ENCODE data around the gene RRAS2.
"Not testable (repeated sequence)": the region's sequence is repeated elsewhere in the genome, so short reads cannot be mapped to it uniquely, and the experiment has no call there.

RRAS2 gene

GRCh38 chr11:14358729-14359439 lies at the start of gene RRAS2:
Gene RRAS2, minus strand, starts transcription at chr11:14359183. Its CDS starts 313 bp downstream, at chr11:14358870.
- DNase-seq (ENCODE audit: low read depth): peak; percentile 53

GRCh38 chr11:14408612-14409011 lies 49.6 kb upstream of the RRAS2 start:
- DNase-seq (ENCODE audit: low read depth): no peak

DNA sequence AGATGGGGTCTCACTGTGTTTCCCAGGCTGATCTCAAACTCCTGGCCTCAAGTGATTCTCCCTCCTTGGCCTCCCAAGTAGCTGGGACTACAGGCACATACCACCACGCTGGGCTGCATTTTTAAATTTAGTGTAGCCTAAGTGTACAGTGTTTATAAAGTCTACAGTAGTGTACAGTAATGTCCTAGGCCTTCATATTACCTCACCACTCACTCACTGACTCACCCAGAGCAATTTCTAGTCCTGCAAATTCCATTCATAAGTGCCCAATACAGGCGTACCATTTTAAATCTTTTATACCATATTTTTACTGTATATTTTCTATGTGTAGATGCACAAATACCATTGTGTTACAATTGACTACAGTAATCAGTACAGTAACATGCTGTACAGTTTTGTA lies 47.1 kb upstream of the RRAS2 start:
- DNase-seq (ENCODE audit: low read depth): not testable (repeated sequence)

- not testable (repeated sequence) for DNase-seq (ENCODE audit: low read depth)
Observed at GRCh38 chr11:14403528-14403927, 44.5 kb upstream of the RRAS2 start.

GRCh38 chr11:14399087-14399486 lies 40.1 kb upstream of the RRAS2 start:
- DNase-seq (ENCODE audit: low read depth): no peak

- DNase-seq (ENCODE audit: low read depth): no peak
Observed at GRCh38 chr11:14396273-14396672, 37.3 kb upstream of the RRAS2 start.

GRCh38 chr11:14393889-14394288 lies 34.9 kb upstream of the RRAS2 start:
- DNase-seq (ENCODE audit: low read depth): no peak

- no peak for DNase-seq (ENCODE audit: low read depth)
Observed at GRCh38 chr11:14393129-14393528, 34.1 kb upstream of the RRAS2 start.

- DNase-seq (ENCODE audit: low read depth): no peak
Observed at GRCh38 chr11:14390669-14391068, 31.7 kb upstream of the RRAS2 start.

DNA sequence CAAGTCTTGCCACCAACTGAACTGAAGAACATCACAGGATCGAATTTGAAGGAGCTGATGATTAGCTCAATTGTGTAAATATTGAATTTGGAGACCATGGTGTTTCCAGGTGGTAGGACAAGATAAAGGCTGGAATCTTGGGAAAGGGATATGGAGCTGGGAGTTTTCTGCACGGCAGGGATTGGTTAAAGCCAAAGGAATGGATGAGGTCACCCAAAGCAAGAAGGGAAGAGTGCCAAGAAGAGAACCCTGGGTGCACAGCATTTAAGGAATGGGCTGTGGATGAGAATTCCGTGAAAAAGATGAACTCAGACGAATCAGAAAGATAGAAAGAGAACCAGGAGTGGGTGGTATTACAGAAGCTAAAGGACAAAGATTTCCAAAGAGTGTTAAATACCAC lies 29.4 kb upstream of the RRAS2 start:
- no peak for DNase-seq (ENCODE audit: low read depth)

DNA sequence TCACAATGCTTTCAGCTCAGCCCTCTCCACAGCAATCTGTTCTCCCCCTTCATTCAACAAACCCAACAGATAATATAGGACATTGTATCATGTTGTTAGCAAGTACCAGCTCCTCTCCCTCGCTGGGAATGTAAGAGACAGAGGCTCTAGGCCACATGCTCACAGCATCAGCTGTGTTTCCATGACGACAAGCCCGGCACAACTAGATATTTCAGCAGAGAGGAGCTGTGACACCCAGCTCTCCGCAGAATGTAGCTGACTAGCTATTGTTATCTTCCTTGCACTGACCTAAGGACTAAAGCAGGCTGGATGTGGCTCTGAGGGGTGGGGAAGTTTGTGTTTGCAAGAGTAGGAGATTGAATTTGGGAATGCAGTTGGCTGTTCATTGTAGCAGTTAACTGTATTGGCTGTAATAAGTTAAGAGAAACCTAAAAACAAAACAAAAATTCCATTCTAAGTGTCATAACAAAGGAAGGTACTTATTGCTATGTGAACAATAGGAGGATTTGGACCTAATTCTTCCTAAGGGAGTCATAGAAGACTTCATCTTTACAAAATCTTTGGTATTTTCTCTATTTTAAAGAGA lies 28.0 kb upstream of the RRAS2 start:
- DNase-seq (ENCODE audit: low read depth): no peak

GRCh38 chr11:14386081-14386480 lies 27.1 kb upstream of the RRAS2 start:
- DNase-seq (ENCODE audit: low read depth): no peak

DNA sequence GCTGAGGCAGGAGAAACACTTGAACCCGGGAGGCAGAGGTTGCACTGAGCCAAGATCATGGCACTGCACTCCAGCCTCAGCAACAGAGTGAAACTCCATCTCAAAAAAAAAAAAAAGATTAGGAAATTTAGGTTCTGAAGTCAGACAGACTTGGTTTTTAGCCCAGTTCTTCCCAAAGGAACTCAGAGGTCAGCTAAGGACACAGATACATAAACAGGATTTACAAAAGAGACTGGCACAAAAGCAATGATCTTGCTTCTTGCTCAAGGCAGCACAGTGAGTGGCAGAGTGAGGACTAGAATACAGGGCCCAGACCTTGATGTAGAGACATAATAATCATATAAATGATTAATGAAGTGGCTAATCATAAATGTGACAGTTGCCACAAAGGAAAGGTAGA lies 25.4 kb upstream of the RRAS2 start:
- no peak for DNase-seq (ENCODE audit: low read depth)

DNA sequence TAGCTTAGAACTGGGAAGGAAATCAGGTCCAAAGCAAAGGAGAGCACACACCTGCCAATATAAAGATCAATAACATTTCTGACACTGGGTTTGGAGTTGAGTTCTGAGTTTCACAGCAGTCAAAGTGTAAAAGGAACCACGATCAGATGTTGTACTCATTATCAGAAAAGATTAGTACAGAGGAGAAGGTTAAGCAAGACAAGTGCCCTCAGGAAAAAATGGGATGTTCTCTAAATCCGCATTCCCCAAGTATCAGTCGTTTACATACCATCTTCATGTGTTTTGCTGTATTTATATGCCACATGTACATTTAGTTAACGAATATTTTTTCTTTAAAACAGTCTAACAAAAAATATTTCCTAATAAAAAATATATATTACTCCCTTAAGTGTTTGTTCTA lies 23.0 kb upstream of the RRAS2 start:
- DNase-seq (ENCODE audit: low read depth): no peak

DNA sequence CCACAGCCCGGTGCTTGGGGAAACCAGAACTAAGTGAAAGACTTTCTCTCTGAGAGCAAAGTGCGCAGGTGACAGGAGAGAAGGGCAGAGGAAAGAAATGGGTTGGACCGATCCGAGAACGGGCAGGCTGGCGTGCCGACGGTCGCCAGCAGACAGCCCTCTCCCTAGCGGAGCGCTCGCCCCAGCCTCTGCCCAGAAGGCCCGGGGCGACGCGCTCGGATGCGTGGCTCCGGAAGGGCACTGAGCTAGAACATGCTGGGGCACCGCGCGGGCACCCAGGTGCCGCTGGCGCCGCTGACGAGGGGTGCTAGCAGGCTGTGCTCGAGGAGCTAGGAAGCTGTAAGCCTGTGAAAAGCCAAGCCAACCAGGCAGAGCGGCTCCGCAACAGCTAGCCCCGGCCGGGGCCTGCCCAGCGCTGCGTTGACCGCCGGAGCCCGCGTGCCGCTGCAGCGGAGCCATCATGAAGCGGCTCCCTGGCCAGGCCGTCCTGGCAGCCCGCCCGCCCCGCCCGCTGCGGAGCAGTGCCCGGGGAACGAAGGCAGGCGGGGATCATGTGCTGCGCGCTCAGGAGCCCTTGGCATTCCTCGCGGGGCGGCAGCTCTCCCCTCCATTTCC lies 22.1 kb upstream of the RRAS2 start:
- DNase-seq (ENCODE audit: low read depth): no peak

GRCh38 chr11:14380125-14380936 lies 21.3 kb upstream of the RRAS2 start:
- DNase-seq (ENCODE audit: low read depth): no peak

GRCh38 chr11:14378171-14378570 lies 19.2 kb upstream of the RRAS2 start:
- DNase-seq (ENCODE audit: low read depth): no peak

- DNase-seq (ENCODE audit: low read depth): no peak
Observed at GRCh38 chr11:14376920-14377319, 17.9 kb upstream of the RRAS2 start.

DNA sequence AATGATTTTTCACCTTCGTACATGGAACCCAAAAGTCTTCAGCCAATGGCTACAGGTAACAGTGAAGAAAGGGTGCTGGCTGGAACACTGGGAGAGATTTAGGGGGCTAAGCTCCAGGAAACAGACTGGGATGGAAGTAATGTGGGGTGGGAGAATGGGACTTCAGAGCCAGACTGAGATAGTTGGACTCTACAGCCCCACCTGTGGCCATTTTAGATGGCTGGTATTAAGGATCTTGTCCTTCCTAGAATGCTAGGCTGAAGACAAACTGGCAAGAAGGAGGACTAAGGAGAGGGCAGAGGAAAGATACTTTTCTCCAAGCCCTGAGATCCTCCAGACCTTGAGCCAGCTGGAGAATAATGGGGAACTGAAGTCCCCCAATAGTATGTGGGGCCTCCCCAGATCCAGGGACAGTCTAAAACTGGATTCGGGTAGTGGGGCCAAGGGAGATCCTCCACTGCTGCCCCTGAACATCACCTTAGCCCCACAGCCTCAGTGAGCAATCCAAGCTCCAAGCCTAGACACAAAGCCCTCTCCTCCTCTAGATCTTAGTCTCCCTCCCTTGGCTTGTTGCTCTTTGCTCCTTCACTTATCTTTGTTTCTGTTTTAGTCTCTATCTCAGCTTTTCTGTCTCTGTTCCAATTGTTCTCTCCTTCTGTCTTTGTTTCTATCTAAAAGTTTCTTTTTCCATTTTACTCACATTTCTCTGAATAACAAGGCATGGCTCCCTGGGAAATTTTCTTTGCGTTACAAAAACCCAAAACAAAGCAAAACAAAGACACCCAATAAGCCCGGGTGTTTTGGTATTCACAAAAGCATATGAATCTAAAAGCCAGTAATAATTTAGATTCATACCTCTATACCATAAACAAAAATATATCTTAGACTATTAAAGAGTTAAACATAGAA lies 16.2 kb upstream of the RRAS2 start:
- no peak for DNase-seq (ENCODE audit: low read depth)

DNA sequence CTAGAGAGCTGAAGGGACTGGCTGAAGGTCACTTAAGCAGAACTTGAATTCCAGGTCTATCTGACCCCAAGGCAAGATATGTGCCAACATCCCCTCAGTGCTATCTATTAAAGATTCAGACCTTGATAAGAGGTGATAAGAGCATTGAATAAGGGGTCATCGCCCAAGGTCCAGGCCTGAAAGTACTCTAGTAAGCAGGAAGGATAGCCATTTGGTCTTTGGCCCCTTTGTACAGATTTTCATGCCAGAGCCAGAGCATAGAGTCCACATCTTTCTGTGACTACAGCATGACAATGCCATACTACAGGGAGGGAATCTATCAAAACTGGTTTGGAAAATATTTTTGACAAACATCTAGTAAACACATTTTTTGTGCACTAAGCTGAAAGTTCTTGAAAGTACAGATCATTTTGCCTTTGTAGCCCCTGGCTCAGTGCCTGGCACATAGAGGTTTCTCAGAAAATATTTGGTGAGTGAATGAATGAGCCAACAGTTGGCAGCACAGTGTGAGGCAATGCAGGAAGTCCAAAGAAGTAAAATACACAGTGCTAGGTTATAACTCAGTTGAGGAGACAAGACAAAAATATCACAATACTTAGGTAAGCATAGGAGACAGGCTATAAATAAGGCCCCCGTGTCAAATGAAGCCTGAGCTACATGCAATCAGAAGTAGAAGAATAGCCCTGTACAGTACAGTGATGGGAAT lies 15.1 kb upstream of the RRAS2 start:
- DNase-seq (ENCODE audit: low read depth): no peak

DNA sequence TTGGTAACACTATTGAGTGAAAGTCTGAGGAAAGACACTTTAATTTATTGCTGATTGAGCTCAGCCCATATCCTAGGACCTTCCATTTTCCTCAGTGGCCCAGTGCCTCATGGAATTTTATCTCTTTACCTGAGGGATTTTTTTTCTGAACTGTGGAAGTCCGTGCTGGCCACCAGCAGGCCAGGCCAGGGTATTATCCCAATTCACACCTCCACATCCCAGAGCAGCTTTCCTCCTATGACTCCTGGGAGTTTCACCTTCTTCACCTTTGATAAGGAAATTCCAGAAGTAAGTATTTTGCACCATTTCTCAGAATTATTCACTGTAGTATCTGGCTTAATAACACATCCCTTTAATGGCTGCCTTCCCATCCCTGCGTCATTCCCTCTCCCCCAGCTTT lies 13.0 kb upstream of the RRAS2 start:
- no peak for DNase-seq (ENCODE audit: low read depth)
